ENCODE measurements around the gene LENG1.
"Not testable (repeated sequence)": the region's sequence is repeated elsewhere in the genome, so short reads cannot be mapped to it uniquely, and the experiment has no call there.

Gene LENG1

DNA sequence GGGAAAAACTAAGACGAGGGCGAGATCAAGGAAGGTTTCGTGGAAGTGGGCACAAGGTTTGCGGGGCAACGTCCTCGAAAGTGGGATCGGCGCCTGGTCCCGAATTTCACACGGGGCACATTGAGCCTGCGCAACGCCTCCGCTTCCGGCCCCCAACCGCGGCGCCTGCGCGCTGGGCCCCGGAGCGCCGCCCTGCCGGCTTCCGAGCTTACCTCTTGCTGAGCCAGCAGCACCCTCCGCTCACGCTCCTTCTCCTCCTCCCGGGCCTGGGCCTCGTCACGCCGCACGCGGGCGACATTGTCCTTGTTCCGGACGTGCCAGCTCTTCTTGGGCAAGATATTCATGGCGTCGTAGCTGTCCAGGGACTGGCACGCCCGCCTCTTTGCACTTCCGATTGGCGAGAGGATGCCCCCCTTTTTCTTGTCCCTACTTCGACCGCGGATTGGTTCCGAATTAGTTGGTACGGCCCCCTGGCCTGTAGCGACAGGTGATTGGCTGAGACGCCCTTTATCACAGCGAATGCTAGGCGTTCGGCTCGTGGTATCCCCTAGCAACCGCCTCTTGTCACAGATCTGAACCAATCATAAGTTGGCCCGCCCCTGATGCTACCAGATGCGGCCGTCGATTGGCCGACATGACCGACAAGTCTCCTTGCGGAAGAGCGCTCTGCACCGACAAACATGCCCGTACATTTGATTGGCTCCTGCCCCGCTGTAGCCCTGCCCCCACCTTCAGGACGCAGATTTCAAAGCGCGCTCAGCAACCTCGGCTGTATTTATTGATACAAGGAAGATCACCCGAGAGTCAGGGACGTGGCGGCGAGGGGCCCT, at the start of gene LENG1:
LENG1 (minus strand) TSS at position 370 of the 830 bp plus-strand sequence; CDS start at position 344, 26 bp downstream.
- DNase-seq (ENCODE audit: low spot score): peak; percentile 99

DNA sequence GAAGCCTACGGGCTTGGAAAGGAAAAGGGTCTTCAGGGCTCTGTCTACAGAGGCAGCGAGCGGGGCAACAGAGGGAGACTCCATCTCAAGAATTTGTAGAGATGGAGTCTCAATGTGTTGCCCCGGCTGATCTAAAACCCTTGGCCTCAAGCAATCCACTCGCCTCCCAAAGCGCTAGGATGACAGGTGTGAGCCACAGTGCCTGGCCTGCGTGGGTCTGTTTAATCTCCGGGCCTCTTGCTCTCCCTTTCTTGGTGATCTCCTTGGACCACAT, 49.2 kb upstream of the LENG1 start:
- no peak for DNase-seq (ENCODE audit: low spot score)

DNA sequence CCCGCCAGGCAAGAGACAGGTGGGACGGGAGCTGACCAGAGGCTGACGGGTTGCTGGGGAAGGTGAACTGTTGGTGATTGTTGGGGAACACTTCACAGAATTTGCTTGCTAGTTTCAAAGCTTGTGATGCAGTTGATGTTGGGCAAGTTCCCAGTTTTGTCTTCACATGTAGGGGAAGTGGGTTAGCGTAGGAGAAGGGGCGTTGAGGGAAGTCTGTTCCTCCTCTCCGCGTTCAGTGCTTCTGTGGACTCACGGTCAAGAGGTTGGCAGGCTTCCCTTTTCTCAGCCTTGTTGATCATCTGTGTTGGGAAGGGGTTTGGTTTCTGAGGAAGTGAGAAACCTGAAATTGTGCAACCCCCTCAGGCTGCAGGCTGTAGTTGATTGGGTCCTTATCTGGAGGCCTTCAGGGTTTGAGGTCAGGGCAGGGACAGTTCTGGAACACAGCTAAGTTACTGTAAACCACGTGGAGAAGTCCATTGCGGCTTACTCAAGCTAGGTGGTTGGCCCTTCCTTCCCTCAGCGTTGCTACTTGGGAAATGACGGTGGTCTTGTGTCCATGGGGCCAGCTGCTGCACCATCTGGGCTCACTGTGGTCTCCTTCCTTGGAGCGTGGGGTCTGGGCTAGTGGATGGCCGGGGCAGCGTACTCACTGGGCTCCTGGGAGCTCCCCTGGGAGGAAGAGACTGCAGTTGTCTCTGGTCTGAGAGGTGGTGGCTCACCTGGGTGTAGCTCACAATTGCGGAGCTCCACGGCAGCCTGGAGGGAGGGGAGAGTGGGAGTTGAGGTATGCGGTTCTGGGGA, 48.7 kb upstream of the LENG1 start:
- no peak for DNase-seq (ENCODE audit: low spot score)

DNA sequence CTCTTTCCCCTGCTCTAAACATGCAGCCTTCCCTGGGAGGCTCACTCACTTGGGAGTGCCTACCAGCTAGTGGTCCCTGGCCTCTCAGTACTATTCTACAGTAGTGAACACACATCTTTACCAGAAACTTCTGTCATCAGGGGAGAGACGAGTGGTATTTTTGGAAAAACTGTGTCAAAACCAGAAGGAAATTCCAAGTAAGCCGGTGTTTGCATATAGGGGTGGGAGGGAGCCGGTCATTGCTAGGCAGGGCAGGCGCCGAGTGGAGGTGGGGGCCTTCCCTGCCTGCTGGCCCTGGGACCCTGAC, 48.1 kb upstream of the LENG1 start:
- no peak for DNase-seq (ENCODE audit: low spot score)

DNA sequence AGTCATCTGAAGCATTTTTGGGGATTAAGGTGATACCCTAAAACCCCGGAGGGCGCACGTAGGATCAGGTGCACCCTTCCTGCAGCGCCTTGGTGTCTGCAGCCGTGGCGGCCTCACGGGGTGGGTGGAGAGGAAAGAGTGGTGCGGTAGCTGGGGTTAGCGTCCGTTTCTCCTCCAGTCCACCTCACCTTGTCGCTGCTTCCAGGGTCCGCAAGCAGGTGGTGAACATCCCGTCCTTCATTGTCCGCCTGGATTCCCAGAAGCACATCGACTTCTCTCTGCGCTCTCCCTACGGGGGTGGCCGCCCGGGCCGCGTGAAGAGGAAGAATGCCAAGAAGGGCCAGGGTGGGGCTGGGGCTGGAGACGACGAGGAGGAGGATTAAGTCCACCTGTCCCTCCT, 47.7 kb upstream of the LENG1 start:
- not testable (repeated sequence) for DNase-seq (ENCODE audit: low spot score)

DNA sequence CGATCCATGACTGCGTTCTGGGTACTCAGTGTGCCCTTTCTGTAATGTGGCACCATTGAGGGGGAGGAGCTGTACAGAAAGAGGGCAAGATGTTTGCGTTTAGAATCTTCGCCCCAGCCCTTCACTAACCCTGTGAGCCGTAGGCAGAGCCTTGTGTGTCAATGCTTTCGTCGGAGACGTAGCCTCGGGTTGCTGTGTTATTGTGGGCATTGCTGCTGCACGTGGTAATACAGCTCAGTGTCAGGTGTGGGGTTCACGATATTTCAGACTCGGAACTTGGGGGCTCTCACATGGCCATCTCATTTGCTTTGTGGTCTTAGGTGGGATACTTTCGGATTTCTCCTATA, 47.3 kb upstream of the LENG1 start:
- DNase-seq (ENCODE audit: low spot score): no peak

DNA sequence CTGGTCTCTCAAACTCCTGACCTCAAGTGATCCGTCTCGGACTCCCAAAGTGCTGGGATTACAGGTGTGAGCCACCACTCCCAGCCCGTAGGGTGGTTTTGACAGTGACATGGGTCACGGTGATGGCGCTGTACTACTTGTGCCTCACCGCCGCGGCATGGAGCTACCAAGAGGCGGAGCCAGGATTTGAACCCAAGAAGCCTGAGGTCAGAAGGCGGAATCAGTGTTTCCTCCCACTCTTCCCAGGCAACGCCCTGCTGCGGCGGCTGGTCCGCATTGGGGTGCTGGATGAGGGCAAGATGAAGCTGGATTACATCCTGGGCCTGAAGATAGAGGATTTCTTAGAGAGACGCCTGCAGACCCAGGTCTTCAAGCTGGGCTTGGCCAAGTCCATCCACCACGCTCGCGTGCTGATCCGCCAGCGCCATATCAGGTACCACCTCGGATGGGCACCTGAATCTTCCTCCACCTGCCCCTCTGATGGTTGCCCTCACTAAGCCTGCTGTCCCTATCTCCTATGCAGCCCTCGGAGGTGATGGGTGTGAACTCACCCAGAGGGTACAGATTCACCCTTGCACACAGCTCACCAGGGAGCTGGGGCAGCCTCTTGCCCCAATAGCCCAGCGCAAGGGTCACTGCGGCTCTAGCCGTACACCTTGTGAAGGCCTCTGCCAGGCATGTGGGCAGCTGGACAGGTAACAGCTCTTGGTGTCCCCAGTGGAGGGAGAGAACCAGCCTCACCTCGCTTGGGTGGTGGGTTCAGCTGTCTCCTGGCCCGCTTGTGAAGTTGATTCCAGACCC, 46.7 kb upstream of the LENG1 start:
- DNase-seq (ENCODE audit: low spot score): no peak

DNA sequence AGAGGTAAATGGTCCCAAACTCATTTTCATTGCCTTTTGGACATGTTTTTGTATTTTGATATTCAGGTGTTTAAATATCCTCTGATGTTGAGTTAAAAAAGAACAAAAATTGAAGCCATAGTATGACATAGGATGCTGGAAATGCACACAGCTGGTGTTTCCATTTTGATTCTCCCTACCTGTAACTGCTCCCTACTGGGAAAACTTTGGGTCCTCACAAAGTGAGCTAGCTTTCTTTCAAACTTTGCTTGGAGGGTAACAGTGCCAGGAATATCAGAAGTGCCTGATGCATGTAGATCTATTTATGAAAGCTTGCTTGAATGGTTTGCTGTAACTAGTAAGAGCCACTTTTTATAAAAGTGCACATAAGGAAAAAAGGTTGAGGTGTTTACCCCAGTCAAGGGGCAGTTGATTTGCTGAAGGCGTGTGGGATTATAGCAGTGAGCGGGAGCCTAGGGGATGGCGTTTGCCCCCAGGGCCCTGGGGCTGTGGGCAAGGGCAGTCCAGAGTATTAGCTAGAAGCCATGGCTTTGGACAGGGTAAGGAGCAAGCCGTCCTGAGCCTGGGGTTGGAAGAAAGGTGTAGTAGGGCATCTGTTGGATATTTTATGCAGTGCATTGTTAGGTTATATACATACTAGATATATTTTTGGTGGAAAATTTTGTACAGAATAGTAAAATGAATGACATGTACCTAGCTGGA, 45.4 kb upstream of the LENG1 start:
- no peak for DNase-seq (ENCODE audit: low spot score)

DNA sequence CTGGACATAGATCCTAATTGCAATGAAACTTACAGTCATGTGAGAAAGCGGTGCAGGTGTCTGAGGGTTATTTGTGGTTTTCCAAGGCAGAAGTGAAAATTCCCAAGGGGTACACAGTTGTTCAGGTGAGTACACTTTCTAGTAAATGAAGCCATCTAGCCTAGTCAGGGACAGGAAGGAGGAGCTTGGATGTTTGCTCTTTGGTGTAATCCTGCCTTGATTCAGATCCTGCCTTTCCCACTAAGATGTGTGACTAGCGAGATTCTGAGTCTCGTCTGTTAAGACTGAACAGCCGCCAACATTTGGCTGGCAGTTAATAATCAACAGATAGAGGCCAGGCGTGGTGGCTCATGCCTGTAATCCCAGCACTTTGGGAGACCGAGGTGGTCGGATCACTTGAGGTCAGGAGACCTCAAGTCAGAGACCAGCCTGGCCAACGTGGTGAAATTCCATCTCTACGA, 43.7 kb upstream of the LENG1 start:
- no peak for DNase-seq (ENCODE audit: low spot score)

DNA sequence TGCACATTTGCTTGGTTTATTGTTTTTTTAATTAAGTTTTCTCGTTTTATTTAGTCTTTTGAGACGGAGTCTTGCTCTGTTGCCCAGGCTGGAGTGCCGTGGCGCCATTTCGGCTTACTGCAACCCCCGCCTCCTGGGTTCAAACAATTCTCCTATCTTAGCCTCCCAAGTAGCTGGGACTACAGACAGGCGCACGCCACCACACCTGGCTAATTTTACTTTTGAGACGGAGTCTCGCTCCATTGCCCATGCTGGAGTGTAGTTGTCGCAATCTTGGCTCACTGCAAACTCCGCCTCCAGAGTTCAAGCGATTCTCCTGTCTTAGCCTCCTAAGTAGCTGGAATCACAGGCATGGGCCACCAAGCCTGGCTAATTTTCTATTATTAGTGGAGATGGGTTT, 42.5 kb upstream of the LENG1 start:
- DNase-seq (ENCODE audit: low spot score): no peak

DNA sequence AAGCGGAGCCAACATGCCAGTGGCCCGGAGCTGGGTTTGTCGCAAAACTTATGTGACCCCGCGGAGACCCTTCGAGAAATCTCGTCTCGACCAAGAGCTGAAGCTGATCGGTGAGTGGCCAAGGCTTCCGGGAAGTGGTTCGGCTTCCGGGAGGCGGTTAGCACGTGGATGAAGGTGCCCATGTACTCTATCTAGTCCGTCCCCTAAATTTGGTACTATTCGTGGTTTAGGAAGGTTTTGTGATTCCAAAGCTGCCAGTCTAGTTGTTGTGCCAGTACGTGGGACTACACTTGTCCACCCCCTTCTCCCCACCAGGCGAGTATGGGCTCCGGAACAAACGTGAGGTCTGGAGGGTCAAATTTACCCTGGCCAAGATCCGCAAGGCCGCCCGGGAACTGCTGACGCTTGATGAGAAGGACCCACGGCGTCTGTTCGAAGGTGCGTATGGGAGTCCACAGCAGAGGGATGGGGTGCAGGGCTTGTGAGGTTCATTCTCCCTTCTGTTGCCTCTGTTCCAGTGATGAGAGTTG, 41.7 kb upstream of the LENG1 start:
- DNase-seq (ENCODE audit: low spot score): no peak

DNA sequence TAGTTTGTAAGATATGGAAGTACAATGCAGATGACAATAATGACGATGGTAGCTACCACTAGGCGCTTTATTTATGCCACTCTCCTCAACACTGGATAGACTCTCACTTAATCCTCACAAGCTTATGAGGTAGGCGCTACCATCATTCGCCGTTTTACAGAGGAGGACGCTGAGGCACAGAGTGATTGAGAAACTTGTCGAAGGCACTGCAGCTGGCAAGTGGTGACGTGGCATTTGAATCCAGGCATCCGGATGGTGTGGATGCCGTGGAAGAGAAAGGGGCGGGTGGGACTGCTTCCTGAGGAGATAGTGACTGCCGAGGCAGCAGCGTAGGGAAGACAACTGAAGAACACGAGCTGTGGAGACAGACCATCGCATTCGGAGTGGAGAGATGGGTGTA, 39.9 kb upstream of the LENG1 start:
- DNase-seq (ENCODE audit: low spot score): no peak

DNA sequence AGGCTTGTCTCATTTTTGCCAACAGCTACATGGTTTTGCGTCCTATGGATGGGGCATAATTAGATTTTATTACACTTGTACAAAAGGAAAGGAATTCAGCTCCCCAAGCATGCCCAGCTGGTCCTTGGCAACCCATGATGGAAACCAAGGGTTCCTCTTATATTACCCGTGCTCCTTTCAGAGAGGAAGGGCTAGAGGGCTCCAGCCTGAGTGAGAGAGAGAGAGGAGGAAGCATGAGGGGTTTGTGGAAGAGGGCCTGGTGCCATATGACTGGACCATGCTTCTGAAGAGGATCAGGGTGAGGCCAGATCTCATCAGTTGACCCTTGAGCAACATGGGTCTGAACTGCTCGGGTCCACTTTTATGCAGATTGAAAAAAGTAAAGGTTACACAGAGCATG, 37.6 kb upstream of the LENG1 start:
- DNase-seq (ENCODE audit: low spot score): no peak

DNA sequence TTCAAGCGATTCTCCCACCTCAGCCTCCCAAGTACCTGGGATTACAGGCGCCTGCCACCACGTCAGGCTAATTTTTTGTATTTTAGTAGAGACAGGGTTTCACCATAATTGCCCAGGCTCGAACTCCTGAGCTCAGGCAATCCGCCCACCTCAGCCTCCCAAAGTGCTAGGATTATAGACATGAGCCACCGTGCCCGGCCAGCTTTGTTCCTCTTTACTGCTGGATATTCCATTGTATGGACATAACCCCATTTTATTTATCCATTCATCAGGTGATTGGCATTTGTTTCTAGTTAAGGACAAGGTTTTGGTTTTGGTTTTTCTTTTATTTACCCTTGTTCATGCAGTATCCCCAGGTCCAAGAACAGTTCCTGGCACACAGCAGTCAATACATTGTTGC, 37.0 kb upstream of the LENG1 start:
- no peak for DNase-seq (ENCODE audit: low spot score)

DNA sequence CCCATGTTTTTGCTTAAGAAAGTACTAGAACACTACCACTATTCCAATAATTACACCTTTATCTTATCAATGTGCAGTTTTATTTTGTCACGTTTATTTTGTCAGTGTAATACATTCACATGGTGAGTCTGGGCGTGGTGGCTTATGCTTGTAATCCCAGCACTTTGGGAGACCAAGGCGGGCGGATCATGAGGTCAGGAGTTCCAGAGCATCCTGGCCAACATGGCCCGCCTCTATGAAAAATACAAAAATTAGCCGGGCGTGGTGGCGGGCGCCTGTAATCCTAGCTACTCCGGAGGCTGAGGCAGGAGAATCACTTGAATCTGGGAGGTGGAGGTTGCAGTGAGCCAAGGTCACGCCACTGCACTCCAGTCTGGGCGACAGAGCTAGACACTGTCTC, 34.9 kb upstream of the LENG1 start:
- DNase-seq (ENCODE audit: low spot score): not testable (repeated sequence)

DNA sequence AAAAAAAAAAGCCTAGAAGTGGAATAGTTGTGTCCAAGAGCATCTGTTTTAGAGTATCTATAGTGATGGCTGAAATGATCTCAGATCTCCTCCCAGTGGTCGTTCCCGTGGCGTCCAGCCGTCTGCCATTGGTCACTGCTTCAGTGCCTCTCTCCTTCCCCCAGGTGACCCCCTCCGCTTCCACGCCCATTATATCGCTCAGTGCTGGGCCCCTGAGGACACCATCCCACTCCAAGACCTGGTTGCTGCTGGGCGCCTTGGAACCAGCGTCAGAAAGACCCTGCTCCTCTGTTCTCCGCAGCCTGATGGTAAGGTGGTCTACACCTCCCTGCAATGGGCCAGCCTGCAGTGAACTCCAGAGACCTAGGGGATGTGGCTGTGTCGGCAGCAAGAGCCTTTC, 33.5 kb upstream of the LENG1 start:
- DNase-seq (ENCODE audit: low spot score): no peak

DNA sequence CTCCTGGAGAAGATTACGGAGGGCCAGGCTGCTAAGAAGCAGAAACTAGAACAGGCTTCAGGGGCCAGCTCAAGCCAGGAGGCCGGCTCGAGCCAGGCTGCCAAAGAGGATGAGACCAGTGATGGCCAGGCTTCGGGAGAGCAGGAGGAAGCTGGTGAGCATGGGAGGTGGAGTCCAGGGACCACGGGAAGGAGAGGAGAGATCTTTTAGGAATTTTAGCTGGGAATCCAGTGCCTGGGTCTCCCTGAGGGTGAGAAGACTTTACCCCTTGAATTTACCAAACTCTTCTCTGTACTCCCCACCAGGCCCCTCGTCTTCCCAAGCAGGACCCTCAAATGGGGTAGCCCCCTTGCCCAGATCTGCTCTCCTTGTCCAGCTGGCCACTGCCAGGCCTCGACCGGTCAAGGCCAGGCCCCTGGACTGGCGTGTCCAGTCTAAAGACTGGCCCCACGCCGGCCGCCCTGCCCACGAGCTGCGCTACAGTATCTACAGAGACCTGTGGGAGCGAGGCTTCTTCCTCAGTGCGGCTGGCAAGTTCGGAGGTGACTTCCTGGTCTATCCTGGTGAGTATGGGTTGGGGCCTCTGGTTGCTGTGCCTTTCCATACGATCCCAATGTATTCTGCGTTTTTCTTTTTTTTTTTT, 32.4 kb upstream of the LENG1 start:
- DNase-seq (ENCODE audit: low spot score): no peak

DNA sequence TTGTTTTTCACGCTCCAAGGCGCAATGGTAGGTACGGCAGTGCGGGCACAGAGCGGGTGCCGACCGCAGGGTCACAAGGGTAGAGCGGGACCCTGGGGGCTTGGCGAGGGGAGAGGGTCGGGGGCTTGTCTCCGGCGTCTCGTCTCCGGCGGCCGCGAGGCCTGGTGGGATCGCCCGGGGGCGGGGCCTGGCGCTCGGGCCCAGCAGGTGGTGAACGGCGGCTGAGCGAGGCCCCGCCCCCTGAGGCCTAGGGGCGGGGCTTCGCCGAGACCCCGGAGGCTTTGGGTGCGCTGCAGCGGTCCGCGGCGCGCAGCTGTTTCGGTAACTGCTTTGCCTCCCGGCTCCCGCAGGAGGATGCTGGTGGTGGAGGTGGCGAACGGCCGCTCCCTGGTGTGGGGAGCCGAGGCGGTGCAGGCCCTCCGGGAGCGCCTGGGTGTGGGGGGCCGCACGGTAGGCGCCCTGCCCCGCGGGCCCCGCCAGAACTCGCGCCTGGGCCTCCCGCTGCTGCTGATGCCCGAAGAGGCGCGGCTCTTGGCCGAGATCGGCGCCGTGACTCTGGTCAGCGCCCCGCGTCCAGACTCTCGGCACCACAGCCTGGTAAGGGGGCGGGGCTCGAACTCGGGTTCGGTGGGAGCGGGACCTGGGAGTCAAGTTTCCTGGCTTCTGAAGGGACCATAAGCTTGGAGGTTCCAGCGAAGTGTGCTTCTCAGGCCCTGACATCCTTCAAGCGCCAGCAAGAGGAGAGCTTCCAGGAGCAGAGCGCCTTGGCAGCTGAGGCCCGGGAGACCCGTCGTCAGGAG, 31.7 kb upstream of the LENG1 start, which contains the start of gene TSEN34:
TSEN34 (plus strand) TSS at position 298 of the 800 bp plus-strand sequence; CDS start at position 355, 57 bp downstream.
- DNase-seq (ENCODE audit: low spot score): peak; percentile 83

DNA sequence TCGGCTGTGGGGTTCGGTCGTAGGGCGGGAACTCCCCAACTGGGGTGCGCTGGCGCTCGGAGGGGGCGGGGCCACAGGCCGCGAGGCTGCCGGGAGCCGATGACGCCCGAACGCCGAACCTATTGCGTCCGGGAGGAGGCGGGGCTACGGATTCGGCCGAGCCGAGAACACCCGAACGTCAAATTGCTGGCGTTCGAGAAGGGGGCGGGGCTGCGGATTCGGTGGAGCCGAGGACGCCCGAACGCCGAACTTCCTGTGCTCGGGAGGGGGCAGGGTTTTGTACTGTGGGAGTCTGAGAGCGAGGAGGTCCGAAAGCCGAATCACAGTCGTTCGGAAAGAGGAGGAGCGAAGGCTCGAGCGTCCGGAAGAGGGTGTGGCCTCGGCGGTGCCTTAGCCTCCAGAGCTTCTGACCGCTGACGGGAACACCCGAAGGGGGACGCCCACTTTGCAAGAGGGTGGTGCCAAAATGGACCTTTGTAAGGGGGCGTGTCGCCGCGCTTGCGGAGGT, 31.0 kb upstream of the LENG1 start:
- DNase-seq (ENCODE audit: low spot score): peak; percentile 88

DNA sequence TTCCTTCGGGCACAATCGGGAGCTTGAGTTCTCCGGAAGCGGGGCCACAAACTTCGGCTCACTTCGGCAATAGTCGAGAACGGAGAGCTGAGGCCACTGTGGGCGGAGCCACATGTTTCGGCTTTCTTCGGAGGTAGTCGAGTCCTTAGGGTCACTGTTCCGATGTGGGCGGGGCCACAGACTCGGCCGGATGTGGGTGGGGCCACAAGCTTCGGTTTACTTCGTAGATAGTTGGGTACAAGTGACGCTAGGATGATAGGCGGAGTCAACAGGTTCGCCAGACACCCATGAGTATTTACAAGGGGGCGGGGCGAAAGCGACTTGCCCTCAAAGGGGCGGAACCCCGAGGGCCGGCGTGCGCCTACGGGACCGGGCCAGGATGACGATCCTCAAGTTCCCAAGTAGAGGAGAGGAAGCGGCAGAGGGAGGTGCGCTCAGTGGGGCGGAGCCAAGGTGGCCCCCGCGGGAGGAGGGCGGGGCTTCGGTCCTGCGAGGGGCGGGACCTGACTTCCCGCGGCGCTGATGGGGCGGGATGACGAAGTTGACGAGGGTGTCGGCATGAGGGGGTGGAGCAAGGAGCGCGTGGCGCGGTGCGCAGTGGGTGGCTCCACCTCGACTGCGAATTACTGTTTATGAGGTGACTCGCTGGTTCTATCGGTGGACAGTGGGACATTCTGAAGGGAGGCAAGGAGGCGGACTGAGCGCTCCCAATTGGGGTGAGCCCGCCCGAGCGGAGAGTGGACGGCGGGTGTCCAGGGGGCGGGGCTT, 30.4 kb upstream of the LENG1 start:
- peak; percentile 93 for DNase-seq (ENCODE audit: low spot score)

Measured in germinal center (tissue), 1 donor.